ENCODE data around the gene ACOT7.

The ACOT7 gene

GRCh38 chr1:6280761-6281451 lies 112.7 kb downstream of the ACOT7 start:
- no peak for DNase-seq

GRCh38 chr1:6279613-6280383 lies 113.8 kb downstream of the ACOT7 start:
- no peak for DNase-seq

GRCh38 chr1:6279066-6279465 lies 114.5 kb downstream of the ACOT7 start:
- DNase-seq = no peak

- DNase-seq = no peak
Observed at GRCh38 chr1:6278263-6278662, 115.3 kb downstream of the ACOT7 start.

GRCh38 chr1:6276811-6277555 lies 116.6 kb downstream of the ACOT7 start:
- no peak for DNase-seq

GRCh38 chr1:6275826-6276782 lies 117.5 kb downstream of the ACOT7 start:
- no peak for DNase-seq

GRCh38 chr1:6274622-6275139 lies 118.9 kb downstream of the ACOT7 start:
- no peak for DNase-seq

- DNase-seq = no peak
Observed at GRCh38 chr1:6274102-6274501, 119.5 kb downstream of the ACOT7 start.

- DNase-seq = no peak
Observed at GRCh38 chr1:6273380-6273891, 120.1 kb downstream of the ACOT7 start.

GRCh38 chr1:6272868-6273267 lies 120.7 kb downstream of the ACOT7 start:
- DNase-seq = no peak

- no peak for DNase-seq
Observed at GRCh38 chr1:6272452-6272851, 121.1 kb downstream of the ACOT7 start.

- no peak for DNase-seq
Observed at GRCh38 chr1:6271554-6271953, 122.0 kb downstream of the ACOT7 start.

- DNase-seq = no peak
Observed at GRCh38 chr1:6271006-6271405, 122.6 kb downstream of the ACOT7 start.

- no peak for DNase-seq
Observed at GRCh38 chr1:6270401-6270800, 123.2 kb downstream of the ACOT7 start.

- no peak for DNase-seq
Observed at GRCh38 chr1:6269720-6270400, 123.7 kb downstream of the ACOT7 start.

GRCh38 chr1:6269296-6269695 lies 124.3 kb downstream of the ACOT7 start:
- no peak for DNase-seq

- DNase-seq = no peak
Observed at GRCh38 chr1:6268415-6268814, 125.2 kb downstream of the ACOT7 start.

- DNase-seq = no peak
Observed at GRCh38 chr1:6267686-6268322, 125.8 kb downstream of the ACOT7 start.

- DNase-seq = no peak
Observed at GRCh38 chr1:6266641-6267040, 126.9 kb downstream of the ACOT7 start.

- no peak for DNase-seq
Observed at GRCh38 chr1:6265151-6265550, 128.4 kb downstream of the ACOT7 start.

GRCh38 chr1:6263716-6264115 lies 129.9 kb downstream of the ACOT7 start:
- DNase-seq = no peak

Data from CD4-positive, alpha-beta T cell treated with Interleukin-1 beta for 1 hour (primary cell).